Loucy (cell line): ENCODE results near the gene DAP.

Source experiments
- H2AFZ ChIP-seq: fragments of 200-600 bp; sonication (generic); 2 replicates; pipeline ENCODE4 v1.6.0; 2016; ENCODE audit warnings: antibody characterized with exemption, mild to moderate bottlenecking, low read length, moderate library complexity
- H3F3A ChIP-seq: fragments of 200-600 bp; 2 replicates; pipeline ENCODE4 v1.6.0; 2016; ENCODE audit warnings: antibody characterized with exemption, low read depth, mild to moderate bottlenecking
- H3K27me3 ChIP-seq: fragments of 200-600 bp; sonication (generic); 2 replicates; pipeline ENCODE4 v1.6.1; 2014; ENCODE audit warnings: low read length, mild to moderate bottlenecking; ENCODE audit not compliant: insufficient read depth, poor library complexity, severe bottlenecking
- H3K36me3 ChIP-seq: fragments of 200-600 bp; sonication (generic); 2 replicates; pipeline ENCODE4 v1.6.1; 2016; ENCODE audit warnings: low read length; ENCODE audit not compliant: insufficient read depth
- H3K4me1 ChIP-seq: fragments of 200-600 bp; sonication (generic); 2 replicates; pipeline ENCODE4 v1.5.1; 2014; ENCODE audit warnings: low read length, mild to moderate bottlenecking; ENCODE audit not compliant: insufficient read depth, poor library complexity, severe bottlenecking
- H3K4me2 ChIP-seq: fragments of 200-600 bp; sonication (generic); 2 replicates; pipeline ENCODE4 v1.6.0; 2014; ENCODE audit warnings: antibody characterized with exemption, low read length, low read depth, mild to moderate bottlenecking; ENCODE audit not compliant: poor library complexity, severe bottlenecking
- H3K4me3 ChIP-seq: fragments of 200-600 bp; sonication (generic); 2 replicates; pipeline ENCODE4 v1.5.1; 2014; ENCODE audit warnings: low read length, mild to moderate bottlenecking, mixed read lengths; ENCODE audit not compliant: poor library complexity, severe bottlenecking
- H3K79me2 ChIP-seq: fragments of 200-600 bp; sonication (generic); 2 replicates; pipeline ENCODE4 v1.6.1; 2014; ENCODE audit warnings: low read length; ENCODE audit not compliant: insufficient read depth
- H3K9ac ChIP-seq: fragments of 200-600 bp; sonication (generic); 2 replicates; pipeline ENCODE4 v1.6.0; 2014; ENCODE audit warnings: mild to moderate bottlenecking, low read depth, low read length, moderate library complexity; ENCODE audit not compliant: poor library complexity, severe bottlenecking
- H3K9me2 ChIP-seq: fragments of 200-600 bp; sonication (generic); replicated peaks from 2 replicates; pipeline ENCODE4 v1.6.1; 2016; ENCODE audit warnings: low read depth, low read length, mixed read lengths
- H3K9me3 ChIP-seq: fragments of 200-600 bp; sonication (generic); 2 replicates; pipeline ENCODE4 v1.6.1; 2014; ENCODE audit warnings: mild to moderate bottlenecking, antibody characterized with exemption, low read length, low read depth; ENCODE audit not compliant: insufficient read depth
- H4K20me1 ChIP-seq: fragments of 200-600 bp; sonication (generic); 2 replicates; pipeline ENCODE4 v1.6.0; 2014; ENCODE audit warnings: antibody characterized with exemption, low read length, mild to moderate bottlenecking; ENCODE audit not compliant: insufficient read depth, poor library complexity, severe bottlenecking
- EZH2phosphoT487 ChIP-seq: fragments of 200-600 bp; IDR thresholded peaks from 2 replicates; pipeline ENCODE4 v1.6.1; 2018; ENCODE audit warnings: antibody characterized with exemption, mild to moderate bottlenecking, moderate library complexity, borderline replicate concordance
- TF ChIP-seq, protein P1 (sequence below): fragments of 200-600 bp; sonication (generic); conservative IDR thresholded peaks from 2 replicates; pipeline ENCODE4 v1.5.1; 2014; ENCODE audit warnings: mild to moderate bottlenecking, antibody characterized with exemption, low read length

DAP gene, protein sequence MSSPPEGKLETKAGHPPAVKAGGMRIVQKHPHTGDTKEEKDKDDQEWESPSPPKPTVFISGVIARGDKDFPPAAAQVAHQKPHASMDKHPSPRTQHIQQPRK

DNA sequence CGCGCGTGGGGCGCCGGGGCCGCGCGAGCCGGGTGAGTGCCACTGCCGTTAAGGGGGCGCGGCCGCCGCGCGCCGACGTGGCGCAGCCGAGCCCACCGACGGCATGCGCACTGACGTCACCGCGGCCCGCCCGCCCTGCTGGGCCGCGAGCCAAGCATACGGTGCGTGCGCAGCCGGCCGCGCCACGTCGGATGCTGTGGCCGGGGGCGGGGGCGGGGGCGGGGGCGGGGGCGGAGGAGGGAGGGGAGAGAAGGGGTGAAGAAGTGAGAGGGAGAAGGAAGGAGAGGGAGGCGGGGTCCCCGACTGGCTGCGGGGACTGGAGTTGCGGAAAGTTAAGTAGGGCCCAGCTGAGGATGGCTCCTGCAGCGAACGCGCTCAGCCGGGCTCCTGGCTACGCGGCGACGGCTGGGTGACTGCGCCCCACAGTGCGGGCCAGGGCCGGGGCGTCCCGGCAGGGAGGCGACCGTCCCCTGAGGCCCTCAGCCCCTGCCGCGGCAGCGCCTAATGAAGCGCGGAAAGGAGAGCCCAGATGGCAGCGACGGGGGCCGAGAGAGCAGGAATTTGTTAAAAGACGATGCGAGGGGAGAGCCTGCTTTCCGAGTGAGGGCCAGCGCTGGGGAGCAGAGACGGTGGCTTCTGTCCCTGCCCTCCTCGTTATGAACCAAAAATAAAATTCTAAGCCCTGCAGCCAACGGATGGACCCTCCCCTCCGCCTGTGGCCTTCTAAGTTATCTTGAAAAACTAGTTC is at the start of gene DAP:
Gene DAP, minus strand, starts transcription at position 50 of the 748 bp plus-strand sequence. CDS start 166 bp downstream, outside the sequence.
- Histone ChIP-seq H3K4me2 (peak within 1 kb of the TSS; percentile 86), H3K9me2 (no peaks in the 10 kb centered on the region), H3K9me3 (no peaks in the 10 kb centered on the region), H2AFZ (peak within 1 kb of the TSS; percentile 81), H3K36me3 (no peaks in the 10 kb centered on the region), H3K9ac (peak within 1 kb of the TSS; percentile 95), H3K4me3 (peak within 1 kb of the TSS; percentile 99), H4K20me1 (peaks cover 38% of the 10 kb centered on the region), H3K27me3 (no peaks in the 10 kb centered on the region), H3K79me2 (peaks cover 43% of the 10 kb centered on the region), H3F3A (no peaks in the 10 kb centered on the region), H3K4me1 (peaks cover 52% of the 10 kb centered on the region)
- TF ChIP-seq, protein P1, sequence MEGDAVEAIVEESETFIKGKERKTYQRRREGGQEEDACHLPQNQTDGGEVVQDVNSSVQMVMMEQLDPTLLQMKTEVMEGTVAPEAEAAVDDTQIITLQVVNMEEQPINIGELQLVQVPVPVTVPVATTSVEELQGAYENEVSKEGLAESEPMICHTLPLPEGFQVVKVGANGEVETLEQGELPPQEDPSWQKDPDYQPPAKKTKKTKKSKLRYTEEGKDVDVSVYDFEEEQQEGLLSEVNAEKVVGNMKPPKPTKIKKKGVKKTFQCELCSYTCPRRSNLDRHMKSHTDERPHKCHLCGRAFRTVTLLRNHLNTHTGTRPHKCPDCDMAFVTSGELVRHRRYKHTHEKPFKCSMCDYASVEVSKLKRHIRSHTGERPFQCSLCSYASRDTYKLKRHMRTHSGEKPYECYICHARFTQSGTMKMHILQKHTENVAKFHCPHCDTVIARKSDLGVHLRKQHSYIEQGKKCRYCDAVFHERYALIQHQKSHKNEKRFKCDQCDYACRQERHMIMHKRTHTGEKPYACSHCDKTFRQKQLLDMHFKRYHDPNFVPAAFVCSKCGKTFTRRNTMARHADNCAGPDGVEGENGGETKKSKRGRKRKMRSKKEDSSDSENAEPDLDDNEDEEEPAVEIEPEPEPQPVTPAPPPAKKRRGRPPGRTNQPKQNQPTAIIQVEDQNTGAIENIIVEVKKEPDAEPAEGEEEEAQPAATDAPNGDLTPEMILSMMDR: no peak
- TF ChIP-seq EZH2phosphoT487: no peak

DNA sequence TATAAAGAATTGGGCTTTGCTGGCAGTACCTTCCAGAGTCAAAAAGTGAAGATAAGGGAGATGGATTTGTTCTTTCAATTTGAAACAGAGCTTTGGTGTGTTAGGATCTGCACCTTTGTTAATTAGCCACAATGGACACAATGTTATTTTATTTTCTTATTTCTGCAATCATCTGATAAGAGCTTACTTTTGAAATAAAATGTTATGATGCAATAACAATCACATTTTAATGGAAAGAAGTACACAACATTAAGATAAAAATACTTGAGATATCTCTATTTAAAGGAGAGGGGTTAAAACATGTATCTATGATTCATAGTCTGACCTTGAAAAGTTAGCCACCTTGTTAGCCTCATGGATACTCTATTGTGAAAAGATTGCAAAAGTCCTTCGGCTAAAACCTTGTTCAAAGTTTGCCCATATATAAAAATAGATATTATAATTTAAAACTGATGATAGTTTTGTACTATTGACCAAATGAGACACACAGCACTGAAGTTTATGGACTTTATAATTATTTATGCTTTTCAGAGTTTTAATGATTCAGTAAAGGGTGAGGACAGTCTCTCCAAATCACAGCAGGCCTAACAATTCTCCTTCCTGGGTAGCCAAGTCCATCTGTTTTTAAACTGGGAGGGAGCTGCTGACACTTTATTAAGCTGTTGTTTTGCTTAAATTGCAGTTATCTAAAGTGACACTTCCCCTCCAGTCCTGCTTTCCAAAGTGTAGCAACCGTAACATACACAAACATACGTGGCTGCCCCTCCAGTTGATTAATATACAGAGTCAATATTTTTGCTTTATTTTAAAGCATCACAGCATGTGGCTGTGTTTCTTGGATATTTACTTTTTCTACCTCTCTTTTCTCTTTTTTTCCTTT is 47.6 kb upstream of the DAP start:
- Histone ChIP-seq H3K9me2 (no peaks in the 10 kb centered on the region), H3K27me3 (no peaks in the 10 kb centered on the region), H3K4me3 (no peak overlapping the region), H4K20me1 (no peaks in the 10 kb centered on the region), H3K36me3 (no peaks in the 10 kb centered on the region), H3K9me3 (no peaks in the 10 kb centered on the region), H3F3A (no peaks in the 10 kb centered on the region), H3K4me2 (no peak overlapping the region), H3K79me2 (no peaks in the 10 kb centered on the region), H3K9ac (no peak overlapping the region), H3K4me1 (no peaks in the 10 kb centered on the region), H2AFZ (no peak overlapping the region)
- TF ChIP-seq EZH2phosphoT487: no peak
- TF ChIP-seq, protein P1: no peak

DNA sequence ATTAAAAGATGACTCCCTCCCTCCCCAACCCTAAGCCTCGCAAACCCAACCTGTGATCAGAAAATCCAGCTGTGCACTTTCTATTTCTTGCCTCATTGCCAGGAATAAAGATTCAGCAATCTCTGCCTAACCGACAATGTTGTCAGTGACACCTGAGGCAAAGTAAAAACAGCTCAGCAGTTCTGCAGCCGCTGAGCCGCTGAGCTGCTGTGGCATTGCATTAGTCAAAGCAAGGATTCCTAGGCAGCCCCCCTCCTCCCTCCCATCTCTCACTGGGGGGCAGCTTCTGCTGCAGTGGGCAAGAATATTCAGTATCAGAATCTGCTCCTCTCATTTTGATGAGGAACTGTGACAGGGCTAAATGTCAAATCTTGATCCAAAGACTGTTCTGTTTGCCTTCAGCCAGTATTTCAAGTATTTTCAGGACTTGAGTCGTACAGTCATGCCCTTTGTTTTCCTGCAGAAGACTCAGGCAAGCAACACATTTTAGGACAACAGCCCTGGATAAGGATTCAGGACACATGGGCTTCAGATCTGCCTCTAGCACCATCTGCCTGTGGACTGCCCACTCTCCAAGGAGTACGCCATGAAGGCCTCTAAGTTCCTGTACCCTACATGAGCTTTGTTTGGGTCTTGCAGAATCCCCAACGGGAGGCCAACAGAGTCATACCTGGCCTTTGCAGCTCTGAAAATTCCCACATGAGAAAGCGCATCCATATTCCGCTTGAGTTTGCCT is 41.1 kb upstream of the DAP start:
- no peak overlapping the region for H3K4me3 ChIP-seq
- no peaks in the 10 kb centered on the region for H3K79me2 ChIP-seq
- H3K9ac ChIP-seq: no peak overlapping the region
- H3K4me1 ChIP-seq: no peaks in the 10 kb centered on the region
- no peaks in the 10 kb centered on the region for H4K20me1 ChIP-seq
- no peaks in the 10 kb centered on the region for H3K9me2 ChIP-seq
- no peak overlapping the region for H2AFZ ChIP-seq
- H3K27me3 ChIP-seq: no peaks in the 10 kb centered on the region
- H3K9me3 ChIP-seq: no peaks in the 10 kb centered on the region
- TF ChIP-seq EZH2phosphoT487: no peak
- TF ChIP-seq, protein P1: no peak
- H3K4me2 ChIP-seq: no peak overlapping the region
- no peaks in the 10 kb centered on the region for H3K36me3 ChIP-seq
- H3F3A ChIP-seq: no peaks in the 10 kb centered on the region
